HG03196 (cell line): Measurements from ENCODE around the gene ERI3.

Experiments
- ATAC-seq: cut with Tn5 transposase; IDR thresholded peaks from one replicate; pipeline ENCODE4 v1.9.1; 2021; ENCODE audit not compliant: unreplicated experiment

ERI3 gene

GRCh38 chr1:44263568-44264450 lies 91.2 kb downstream of the ERI3 start:
- no peak for ATAC-seq

GRCh38 chr1:44262816-44263567 lies 92.1 kb downstream of the ERI3 start:
- ATAC-seq, result no peak

GRCh38 chr1:44262414-44262813 lies 92.6 kb downstream of the ERI3 start:
- ATAC-seq, result no peak

DNA sequence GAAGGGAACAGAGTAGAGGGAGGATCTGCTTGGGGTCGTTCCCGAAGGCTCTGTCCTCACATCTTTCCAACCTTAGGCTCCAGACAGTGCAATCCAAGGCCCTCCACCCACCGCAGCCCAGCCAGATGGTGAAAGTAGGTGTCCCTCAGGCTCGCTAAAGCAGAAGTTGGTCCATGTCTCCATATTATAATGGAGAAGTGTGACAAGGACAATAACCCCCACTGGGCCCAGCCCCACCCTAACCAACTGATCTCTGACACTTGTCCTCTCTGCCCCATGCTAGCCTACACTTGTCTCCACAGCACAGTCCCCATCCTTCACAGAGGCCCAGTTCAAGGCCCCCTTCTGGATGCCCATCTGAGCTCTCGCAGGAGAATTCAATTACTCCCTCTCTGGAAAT lies 93.1 kb downstream of the ERI3 start:
- no peak for ATAC-seq

DNA sequence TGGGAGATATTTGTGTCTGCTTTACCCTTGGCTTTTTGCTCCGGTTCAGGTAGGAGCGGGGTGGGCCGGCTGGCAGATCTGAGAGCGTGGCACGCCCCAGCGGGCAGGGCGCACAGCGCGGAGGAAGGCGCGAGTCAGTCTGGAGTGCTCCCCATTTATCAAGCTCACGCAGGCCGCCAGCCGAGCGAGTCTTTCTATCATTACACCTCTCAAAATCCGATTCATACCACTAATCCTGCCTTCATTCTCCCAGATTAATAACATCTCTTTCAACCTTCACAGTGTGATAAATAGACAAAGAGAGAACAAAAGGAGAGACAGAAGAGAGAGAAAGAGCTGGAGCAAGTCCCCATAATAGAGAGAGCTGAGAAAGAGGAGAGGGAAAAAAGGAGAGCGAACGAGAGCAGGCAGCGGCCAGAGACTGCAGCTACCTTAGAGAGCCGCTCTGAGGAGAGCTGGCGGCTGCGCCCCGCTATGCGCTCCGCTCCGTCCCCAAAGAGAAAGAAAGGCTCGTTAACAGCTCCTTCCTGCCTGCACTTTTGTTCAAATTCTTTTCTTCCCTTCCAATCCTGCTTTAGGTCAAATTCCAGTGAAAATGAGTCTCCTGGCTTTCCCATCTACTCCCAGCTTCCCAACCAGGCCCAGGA lies 93.8 kb downstream of the ERI3 start:
- ATAC-seq, result no peak

DNA sequence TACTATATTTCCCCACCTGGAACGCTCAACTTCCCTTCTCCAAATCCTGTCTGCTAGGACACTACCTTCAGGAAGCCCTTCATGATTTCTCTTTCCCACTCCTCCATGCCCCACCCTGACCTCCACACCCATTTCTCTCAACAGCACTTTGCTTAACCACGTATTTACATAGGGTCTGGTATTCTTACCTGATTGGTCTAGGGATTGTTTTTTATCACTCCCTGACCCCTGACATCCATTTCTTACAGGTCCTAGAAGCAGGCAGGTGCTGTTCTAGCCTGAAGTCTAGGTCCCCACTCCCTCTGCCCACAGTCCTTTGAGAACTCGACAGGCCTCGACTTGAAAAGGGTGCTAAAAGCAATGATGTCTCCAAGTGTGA lies 94.3 kb downstream of the ERI3 start:
- ATAC-seq, result no peak

- ATAC-seq, result no peak
Measured at GRCh38 chr1:44259090-44259489, 96.0 kb downstream of the ERI3 start.

- no peak for ATAC-seq
Measured at GRCh38 chr1:44256762-44257554, 98.1 kb downstream of the ERI3 start.

DNA sequence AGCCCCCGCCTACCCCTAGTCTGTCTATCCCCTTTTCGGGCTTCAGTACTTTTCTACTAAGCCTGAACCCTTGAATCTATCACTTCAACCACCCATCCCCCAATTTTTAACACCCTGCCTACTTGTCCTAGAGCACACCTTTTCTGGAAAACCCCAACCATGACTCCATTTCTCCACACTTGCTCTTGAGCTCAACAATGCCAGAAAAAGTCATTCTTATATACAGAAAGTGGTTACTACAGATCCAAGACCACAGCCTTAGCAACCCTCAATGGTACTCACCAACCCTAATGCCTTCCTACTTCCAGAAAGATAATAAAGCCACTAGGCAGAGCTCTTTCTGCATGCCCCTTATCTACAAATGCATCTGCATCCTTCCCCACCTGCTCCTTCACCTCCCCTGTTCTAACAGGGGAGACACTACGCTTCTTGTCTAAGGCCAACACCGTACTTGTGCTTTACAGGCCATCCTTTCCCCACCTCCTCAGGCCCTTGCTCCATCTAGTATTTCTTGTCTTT lies 100.6 kb downstream of the ERI3 start:
- ATAC-seq, result no peak

DNA sequence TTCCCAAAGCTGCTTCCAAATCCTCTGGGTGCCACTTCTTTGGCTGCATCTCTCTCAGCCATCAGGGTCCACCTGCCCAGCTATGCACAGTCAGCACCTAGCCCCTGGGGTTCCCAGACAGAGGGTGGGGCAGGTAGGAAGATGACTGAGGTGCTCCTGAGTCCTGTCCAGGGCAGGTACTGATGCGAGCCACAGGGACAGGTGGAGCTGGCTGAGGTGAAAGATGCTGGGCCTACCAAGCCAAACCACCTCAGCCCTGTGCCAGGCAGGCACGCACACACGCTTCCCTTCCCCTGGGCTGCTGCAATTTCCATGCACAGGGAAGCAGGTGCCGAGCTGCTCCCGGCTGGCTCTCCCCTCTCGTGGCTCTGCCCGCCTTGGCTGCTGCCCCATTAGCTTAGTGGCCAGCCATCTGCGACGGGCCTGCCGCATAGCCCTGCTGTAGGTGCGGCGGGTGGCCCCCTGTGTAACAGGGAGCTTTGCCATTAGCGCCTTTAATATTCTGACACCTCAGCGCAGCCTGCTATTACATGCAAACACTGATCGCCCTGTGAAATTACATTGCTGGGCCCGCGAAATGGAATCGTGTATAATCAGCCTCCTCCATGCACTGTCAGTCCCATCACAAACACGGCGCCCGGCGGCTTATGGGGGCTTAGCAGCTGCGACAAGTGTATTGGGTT lies 102.9 kb downstream of the ERI3 start:
- ATAC-seq, result no peak

DNA sequence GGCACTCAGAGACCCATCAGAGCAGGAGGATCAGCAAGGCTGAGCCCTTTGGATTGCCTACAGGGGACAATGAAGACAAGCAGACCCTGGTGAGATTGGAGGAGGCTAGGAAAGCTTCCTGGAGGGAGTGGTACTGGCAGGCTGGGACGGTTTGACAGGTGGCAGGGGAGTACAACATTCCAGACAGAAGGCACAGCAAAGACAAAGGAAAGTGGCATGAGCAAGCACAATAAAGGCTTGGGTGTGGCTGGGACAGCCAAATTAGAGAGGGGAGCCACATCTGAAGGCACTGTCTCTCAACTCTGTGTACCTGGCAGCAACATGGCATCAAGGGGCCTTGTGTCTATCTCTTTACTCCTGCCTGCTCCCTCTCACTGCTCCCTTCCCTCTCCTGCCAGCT lies 103.6 kb downstream of the ERI3 start:
- no peak for ATAC-seq

- no peak for ATAC-seq
Measured at GRCh38 chr1:44250068-44250781, 104.8 kb downstream of the ERI3 start.

GRCh38 chr1:44249543-44249942 lies 105.5 kb downstream of the ERI3 start:
- no peak for ATAC-seq

DNA sequence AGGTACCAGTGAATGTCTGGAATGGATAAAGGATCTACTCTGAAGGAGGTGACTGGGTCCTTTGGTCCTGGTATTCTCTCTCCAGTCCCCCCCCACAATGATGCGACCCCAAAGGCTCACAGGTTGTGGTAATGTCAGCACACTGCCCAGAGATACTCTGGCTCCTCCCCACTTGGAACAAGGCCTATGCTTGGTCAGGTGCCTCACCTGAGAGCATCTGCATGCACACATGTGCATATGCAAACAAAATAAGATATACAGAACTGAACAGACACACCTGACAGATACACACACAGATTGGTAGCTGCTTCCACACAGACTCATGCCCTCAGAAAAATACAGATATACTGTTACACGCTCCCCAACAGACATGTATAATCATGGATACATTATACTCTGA lies 108.3 kb downstream of the ERI3 start:
- ATAC-seq, result no peak

GRCh38 chr1:44244986-44245385 lies 110.1 kb downstream of the ERI3 start:
- ATAC-seq, result no peak

- ATAC-seq, result no peak
Measured at GRCh38 chr1:44243782-44244495, 111.1 kb downstream of the ERI3 start.

GRCh38 chr1:44242746-44243145 lies 112.3 kb downstream of the ERI3 start:
- no peak for ATAC-seq

DNA sequence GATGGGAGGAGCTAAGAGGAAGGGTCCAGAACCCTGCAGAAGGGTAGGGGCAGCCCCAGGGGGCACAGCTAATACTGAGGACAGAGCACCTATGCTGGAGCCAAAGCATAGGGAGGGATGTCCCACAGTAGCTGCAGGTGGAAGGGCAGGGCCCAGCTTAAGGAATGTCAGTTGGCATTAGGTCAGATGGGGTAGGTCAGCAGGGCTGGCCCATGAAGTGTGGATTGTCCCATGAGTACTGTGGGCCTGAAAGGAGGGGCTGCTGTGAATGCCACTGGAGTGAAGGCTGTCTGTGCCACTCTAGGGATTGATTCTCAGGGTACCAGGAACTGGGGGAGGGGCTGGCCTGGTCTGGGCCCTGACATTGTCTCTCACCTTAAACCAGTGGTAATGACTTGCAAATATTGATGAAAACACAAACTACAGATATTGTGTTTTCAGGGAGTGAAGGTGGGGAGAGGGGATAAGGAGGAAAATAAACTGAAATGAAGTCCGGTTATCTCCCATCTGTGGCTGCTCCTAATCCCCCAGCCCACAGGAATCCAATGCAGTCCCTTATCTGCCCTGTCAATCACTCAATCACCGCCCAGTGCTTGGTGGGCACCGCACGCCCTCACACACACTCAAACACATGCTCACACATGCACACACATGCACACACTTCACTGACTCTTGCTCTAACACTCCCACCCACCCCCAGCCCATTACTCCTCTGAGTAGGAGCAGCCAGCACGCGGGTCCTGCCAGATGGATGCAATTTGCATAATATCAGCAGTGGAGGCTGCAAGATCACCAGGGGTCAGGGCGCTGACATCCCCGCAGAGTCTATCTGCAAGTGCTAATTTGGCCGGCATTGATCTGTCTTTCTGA lies 114.0 kb downstream of the ERI3 start:
- ATAC-seq, result no peak
